Smooth muscle cell (in vitro differentiated cells): ENCODE data around the gene NOX1. TPM values are rescaled to one million over a fixed set of nuclear protein-coding genes. Genes with fewer than 3 reads are reported as not detected.

Source experiments
- DNase-seq: peaks from one replicate; lab custom pipeline; 2025; ENCODE audit not compliant: unreplicated experiment; lab: John Stamatoyannopoulos, UW
- H2AFZ ChIP-seq: fragments of 200-600 bp; sonication (generic); 2 replicates; pipeline ENCODE4 v1.6.0; 2016; ENCODE audit warnings: antibody characterized with exemption, low read depth, mild to moderate bottlenecking
- H3F3A ChIP-seq: fragments of 200-600 bp; sonication (generic); 2 replicates; pipeline ENCODE4 v1.6.0; 2017; ENCODE audit warnings: antibody characterized with exemption, low read depth
- H3K27ac ChIP-seq: fragments of 200-600 bp; sonication (generic); 2 replicates; pipeline ENCODE4 v1.5.1; 2016; ENCODE audit warnings: low read depth, mild to moderate bottlenecking
- H3K27me3 ChIP-seq: fragments of 200-600 bp; sonication (generic); 2 replicates; pipeline ENCODE4 v1.6.1; 2016; ENCODE audit warnings: low read depth, mild to moderate bottlenecking
- H3K36me3 ChIP-seq: fragments of 200-600 bp; sonication (generic); 2 replicates; pipeline ENCODE4 v1.5.1; 2016; ENCODE audit warnings: low read depth
- H3K4me1 ChIP-seq: fragments of 200-600 bp; sonication (generic); 2 replicates; pipeline ENCODE4 v1.5.1; 2016; ENCODE audit warnings: low read depth
- H3K4me2 ChIP-seq: fragments of 200-600 bp; sonication (generic); 2 replicates; pipeline ENCODE4 v1.6.0; 2016; ENCODE audit warnings: mild to moderate bottlenecking
- H3K4me3 ChIP-seq: fragments of 200-600 bp; sonication (generic); 2 replicates; pipeline ENCODE4 v1.5.1; 2016; ENCODE audit warnings: mild to moderate bottlenecking
- H3K79me2 ChIP-seq: fragments of 200-600 bp; sonication (generic); 2 replicates; pipeline ENCODE4 v1.6.0; 2016; ENCODE audit warnings: low read depth, mild to moderate bottlenecking
- H3K9ac ChIP-seq: fragments of 200-600 bp; sonication (generic); 2 replicates; pipeline ENCODE4 v1.6.0; 2016; ENCODE audit warnings: low read depth
- H3K9me3 ChIP-seq: fragments of 200-600 bp; sonication (generic); replicated peaks from 2 replicates; pipeline ENCODE4 v1.5.1; 2016; ENCODE audit warnings: low read depth
- H4K20me1 ChIP-seq: fragments of 200-600 bp; sonication (generic); 2 replicates; pipeline ENCODE4 v1.6.0; 2016; ENCODE audit warnings: low read depth
- CTCF ChIP-seq: fragments of 200-600 bp; sonication (generic); IDR thresholded peaks from 2 replicates; pipeline ENCODE4 v1.5.1; 2017; ENCODE audit warnings: borderline replicate concordance, mild to moderate bottlenecking, antibody characterized with exemption; ENCODE audit not compliant: insufficient read depth, poor library complexity, severe bottlenecking
- WGBS: methylation state at CpG from one replicate; pipeline ENCODE4 v1.1.7; 2016; ENCODE audit warnings: low lambda C conversion rate; 5-methylcytosine and 5-hydroxymethylcytosine counted together
- polyA plus RNA-seq: library from polyadenylated mRNA; unstranded; fragments of >200 nt; fragmentation: Nextera tagmentation; extraction: Ambion mirVana; gene quantifications from 2 replicates; pipeline ENCODE4 v1.2.1, GENCODE V29; 2016
- total RNA-seq: library from RNA; depleted of rRNA; stranded (reverse); fragments of >200 nt; gene quantifications from 2 replicates; pipeline ENCODE4 v1.2.3, GENCODE V29; 2014

Gene NOX1
- total RNA-seq (not detected in 2 replicates), polyA plus RNA-seq (0.35 TPM in 1 of 2 replicates, not detected in the other)

GRCh38 chrX:100874325-100874724 lies at the start of gene NOX1:
TSS of gene NOX1 (minus strand) at chrX:100874359. CDS start at chrX:100874139, 220 bp downstream.
- WGBS, result 52% methylated on average over 2 of the region's 2 CpGs
- no peaks in the 10 kb centered on the region for H3F3A ChIP-seq
- no peak for DNase-seq
- H3K9ac ChIP-seq, result no peak within 1 kb of the TSS
- H3K4me3 ChIP-seq, result no peak within 1 kb of the TSS
- H3K36me3 ChIP-seq, result no peaks in the 10 kb centered on the region
- no peak within 1 kb of the TSS for H3K27ac ChIP-seq
- TF ChIP-seq CTCF, result no peak
- H4K20me1 ChIP-seq, result no peaks in the 10 kb centered on the region
- H3K4me1 ChIP-seq, result no peaks in the 10 kb centered on the region
- H3K4me2 ChIP-seq, result no peak within 1 kb of the TSS
- H3K27me3 ChIP-seq, result no peaks in the 10 kb centered on the region
- no peaks in the 10 kb centered on the region for H3K79me2 ChIP-seq
- no peaks in the 10 kb centered on the region for H3K9me3 ChIP-seq
- no peak within 1 kb of the TSS for H2AFZ ChIP-seq

GRCh38 chrX:100915562-100915961 lies 41.4 kb upstream of the NOX1 start:
- Histone ChIP-seq H3K9ac (no peak overlapping the region), H3K4me3 (no peak overlapping the region), H3K36me3 (no peaks in the 10 kb centered on the region), H3K4me2 (no peak overlapping the region), H3K79me2 (no peaks in the 10 kb centered on the region), H3K4me1 (no peaks in the 10 kb centered on the region), H3K27me3 (no peaks in the 10 kb centered on the region), H4K20me1 (no peaks in the 10 kb centered on the region), H3K9me3 (no peaks in the 10 kb centered on the region), H3F3A (no peaks in the 10 kb centered on the region), H2AFZ (no peak overlapping the region), H3K27ac (no peak overlapping the region)
- TF ChIP-seq CTCF, result no peak
- no peak for DNase-seq
- WGBS, result 80% methylated on average over 2 of the region's 2 CpGs

- no peaks in the 10 kb centered on the region for H3K36me3 ChIP-seq
- no peak overlapping the region for H3K9ac ChIP-seq
- TF ChIP-seq CTCF, result no peak
- 68% methylated on average over 3 of the region's 3 CpGs for WGBS
- H3F3A ChIP-seq, result no peaks in the 10 kb centered on the region
- no peaks in the 10 kb centered on the region for H3K9me3 ChIP-seq
- no peak for DNase-seq
- no peaks in the 10 kb centered on the region for H3K27me3 ChIP-seq
- H3K4me1 ChIP-seq, result no peaks in the 10 kb centered on the region
- no peaks in the 10 kb centered on the region for H3K79me2 ChIP-seq
- no peaks in the 10 kb centered on the region for H4K20me1 ChIP-seq
- H3K4me2 ChIP-seq, result no peak overlapping the region
- H3K4me3 ChIP-seq, result no peak overlapping the region
- H3K27ac ChIP-seq, result no peak overlapping the region
- H2AFZ ChIP-seq, result no peak overlapping the region
These were observed 39.0 kb upstream of the NOX1 start for GRCh38 chrX:100913111-100913510.

GRCh38 chrX:100911731-100912130 lies 37.6 kb upstream of the NOX1 start:
- no peaks in the 10 kb centered on the region for H3K79me2 ChIP-seq
- no peaks in the 10 kb centered on the region for H3K36me3 ChIP-seq
- H2AFZ ChIP-seq, result no peak overlapping the region
- no peaks in the 10 kb centered on the region for H3K9me3 ChIP-seq
- DNase-seq, result no peak
- 24% methylated on average over 1 of the region's 1 CpG for WGBS
- no peak overlapping the region for H3K9ac ChIP-seq
- H3K4me2 ChIP-seq, result no peak overlapping the region
- H3K4me3 ChIP-seq, result no peak overlapping the region
- no peak for TF ChIP-seq CTCF
- no peaks in the 10 kb centered on the region for H3K27me3 ChIP-seq
- H3F3A ChIP-seq, result no peaks in the 10 kb centered on the region
- no peaks in the 10 kb centered on the region for H3K4me1 ChIP-seq
- H4K20me1 ChIP-seq, result no peaks in the 10 kb centered on the region
- peak overlapping the region; percentile 44 for H3K27ac ChIP-seq
